ENCODE data around the gene E2F2. TPM values are rescaled to one million over a fixed set of nuclear protein-coding genes. Genes with fewer than 3 reads are reported as not detected.

The E2F2 gene
- 3.8 and 4.1 TPM in 2 replicates for total RNA-seq (2014; rRNA removed; shearing (Covaris generic))
- polyA plus RNA-seq (2015; cell fraction: cytosol; rRNA removed), result 5.6 and 6.4 TPM in 2 replicates
- 5.2 and 7.0 TPM in 2 replicates for polyA plus RNA-seq (2015; cell fraction: nucleus; rRNA removed)

DNA sequence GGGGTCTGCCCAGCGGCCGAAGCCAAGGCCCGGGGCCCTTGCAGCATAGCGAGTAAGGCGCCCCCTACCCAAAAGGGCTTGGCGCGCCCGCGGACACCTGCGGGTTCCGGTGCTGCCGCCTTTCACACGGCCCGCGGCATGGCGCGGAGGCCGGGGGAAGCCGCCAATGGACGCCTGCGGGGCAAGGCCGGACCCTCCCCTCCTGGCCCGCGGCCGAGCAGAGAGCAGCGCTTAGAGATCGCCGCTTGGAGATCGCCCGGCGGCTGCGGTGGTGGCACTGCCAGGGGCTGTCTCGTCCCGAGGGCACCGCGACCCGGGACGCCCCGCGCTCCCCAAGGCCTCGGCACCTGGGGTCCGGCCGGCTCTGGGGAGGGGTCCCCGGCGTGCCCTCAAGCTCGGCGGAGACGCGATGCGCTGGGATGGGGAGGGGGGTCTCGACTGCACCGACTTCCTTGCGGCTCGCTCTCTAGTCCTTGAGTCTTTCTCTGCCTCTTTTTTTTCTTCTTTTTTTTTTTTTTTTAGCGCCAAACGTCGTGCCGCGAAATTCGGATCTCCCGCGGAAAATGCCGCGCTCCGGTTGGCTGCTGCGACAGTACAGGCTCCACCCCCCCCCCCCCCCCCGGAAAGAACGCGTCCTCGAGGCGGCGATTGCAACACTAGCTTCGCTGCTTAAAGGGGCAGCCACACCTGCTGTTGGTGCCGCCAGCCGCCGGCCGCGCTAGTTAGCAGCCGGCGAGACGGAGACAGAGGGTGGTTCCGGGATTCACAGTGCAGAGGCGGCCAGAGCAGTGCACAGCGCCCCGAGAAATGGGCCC is at the start of gene E2F2:
TSS of gene E2F2 (minus strand) at position 487 of the 815 bp plus-strand sequence. CDS start at position 47, 440 bp downstream.
- in situ Hi-C loops (cut with HindIII; ENCODE audit: low pct_unique_long_range_greater_than_20kb, low sequenced_read_pairs), result no loop called here
- DNase-seq (ENCODE audit: low read depth, low spot score), result peak; percentile 84

GRCh38 chr1:23578997-23579363 is 47.9 kb upstream of the E2F2 start:
- no peak for DNase-seq (ENCODE audit: low read depth, low spot score)
- in situ Hi-C loops (cut with HindIII; ENCODE audit: low pct_unique_long_range_greater_than_20kb, low sequenced_read_pairs), result no loop called here

DNA sequence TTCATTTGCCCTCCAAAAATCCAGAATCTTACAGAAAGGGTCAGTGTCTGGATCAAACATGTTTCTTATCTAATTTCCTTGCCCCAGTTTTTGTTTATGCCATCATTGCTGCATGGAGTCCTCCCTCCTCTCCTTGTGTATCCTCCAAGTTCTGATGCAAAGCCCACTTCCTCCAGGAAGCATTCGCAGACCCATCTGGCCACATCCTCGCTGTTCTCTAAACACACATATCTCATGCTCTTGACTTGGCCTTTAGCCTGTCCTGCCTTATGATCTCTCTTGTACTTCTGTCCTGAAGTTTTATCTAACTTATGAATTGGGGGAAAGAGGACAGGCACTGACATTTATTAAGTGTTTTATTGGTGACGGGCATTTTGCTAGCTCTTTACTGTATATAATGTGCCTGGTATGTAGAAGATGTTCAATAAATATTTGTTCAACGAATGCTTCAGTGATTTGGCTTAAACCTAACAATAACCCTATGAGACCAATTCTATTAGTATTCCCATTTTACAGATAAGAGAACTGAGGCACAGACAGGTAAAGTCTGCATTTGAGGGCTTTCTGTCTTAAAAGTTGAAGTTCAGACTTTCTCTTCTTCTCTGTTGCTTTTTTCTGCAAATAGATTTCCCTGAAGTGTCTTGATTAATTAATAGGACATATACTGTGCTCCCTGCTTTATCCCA is 47.4 kb upstream of the E2F2 start:
- in situ Hi-C loops (cut with HindIII; ENCODE audit: low pct_unique_long_range_greater_than_20kb, low sequenced_read_pairs), result no loop called here
- DNase-seq (ENCODE audit: low read depth, low spot score), result no peak

DNA sequence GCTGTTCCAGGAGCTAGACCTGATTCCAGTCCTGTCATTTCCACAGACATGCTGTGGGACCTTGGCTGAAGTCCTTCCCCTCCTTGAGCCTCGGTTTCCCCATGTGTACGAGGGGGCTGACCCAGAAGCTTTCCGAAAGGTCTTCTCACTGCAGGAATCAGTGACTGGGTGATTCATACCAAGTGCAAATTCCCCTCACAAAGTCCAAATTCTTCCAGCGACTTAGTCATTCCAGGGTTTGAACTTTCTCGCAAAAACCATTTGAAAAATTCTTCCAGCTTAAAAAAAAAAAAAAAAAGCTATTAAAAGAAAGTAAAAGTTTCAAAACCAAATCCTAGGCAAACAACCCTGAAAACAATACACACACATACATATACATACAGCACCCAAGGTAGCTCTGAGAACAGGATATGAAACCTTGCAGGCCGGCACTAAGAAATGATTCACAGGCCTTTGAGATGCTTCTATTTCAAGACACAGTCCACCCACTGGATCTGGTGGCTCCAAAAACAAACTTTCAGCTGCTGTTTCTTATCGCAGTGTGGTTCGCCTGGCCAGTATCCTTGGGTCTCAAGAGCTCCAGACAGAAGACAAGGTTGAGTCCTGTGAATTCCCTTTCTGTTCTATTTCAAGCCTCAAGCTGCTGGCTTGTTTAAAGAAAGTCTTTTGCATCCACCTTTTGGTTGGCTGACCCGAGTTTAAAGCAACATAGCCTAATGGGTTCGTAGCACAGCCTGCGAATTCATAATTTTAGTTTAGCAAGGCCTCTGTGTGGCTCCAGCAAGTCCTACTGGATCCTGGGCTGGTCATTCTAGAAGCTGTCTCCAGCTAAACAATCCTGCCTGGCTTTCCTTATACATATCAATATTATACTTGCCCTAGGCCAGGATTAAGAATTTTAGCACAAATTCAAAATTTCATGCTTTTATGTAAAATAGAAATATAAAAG is 46.3 kb upstream of the E2F2 start:
- DNase-seq (ENCODE audit: low read depth, low spot score), result peak; percentile 49
- in situ Hi-C loops (cut with HindIII; ENCODE audit: low pct_unique_long_range_greater_than_20kb, low sequenced_read_pairs), result no loop called here

DNA sequence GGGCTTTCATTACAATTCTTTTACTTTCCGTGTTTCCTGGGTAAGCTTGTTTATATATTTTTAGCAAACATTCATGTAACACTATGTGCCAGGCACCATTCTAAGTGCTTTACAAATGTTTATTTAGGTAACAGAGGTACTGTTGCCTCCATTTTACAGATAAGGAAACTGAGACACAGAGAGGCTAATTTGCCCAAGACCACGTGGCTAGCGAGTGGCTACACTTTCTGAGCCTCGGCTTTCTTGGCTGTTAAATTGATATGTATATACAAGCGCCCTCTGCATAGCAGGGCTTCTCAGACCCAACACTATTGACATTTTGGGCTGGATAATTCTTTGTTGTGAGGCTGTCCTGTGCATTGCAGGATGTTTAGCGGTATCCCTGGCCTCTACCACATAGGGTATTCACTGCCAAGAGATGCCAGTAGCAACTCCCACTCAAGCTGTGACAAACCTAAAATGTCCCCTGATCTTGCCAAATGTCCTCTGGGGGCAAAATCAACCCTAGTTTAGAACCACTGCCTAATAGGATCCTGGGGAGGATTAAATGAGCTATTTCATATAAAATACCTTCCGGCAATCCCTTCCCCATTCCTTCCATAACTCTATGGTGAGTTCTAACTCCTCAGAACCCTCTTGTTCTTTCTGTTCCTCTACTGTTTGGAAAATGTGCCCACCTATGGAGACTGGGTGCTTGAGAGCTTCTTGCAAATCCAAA is 45.5 kb upstream of the E2F2 start:
- in situ Hi-C loops (cut with HindIII; ENCODE audit: low pct_unique_long_range_greater_than_20kb, low sequenced_read_pairs), result no loop called here
- DNase-seq (ENCODE audit: low read depth, low spot score), result no peak

DNA sequence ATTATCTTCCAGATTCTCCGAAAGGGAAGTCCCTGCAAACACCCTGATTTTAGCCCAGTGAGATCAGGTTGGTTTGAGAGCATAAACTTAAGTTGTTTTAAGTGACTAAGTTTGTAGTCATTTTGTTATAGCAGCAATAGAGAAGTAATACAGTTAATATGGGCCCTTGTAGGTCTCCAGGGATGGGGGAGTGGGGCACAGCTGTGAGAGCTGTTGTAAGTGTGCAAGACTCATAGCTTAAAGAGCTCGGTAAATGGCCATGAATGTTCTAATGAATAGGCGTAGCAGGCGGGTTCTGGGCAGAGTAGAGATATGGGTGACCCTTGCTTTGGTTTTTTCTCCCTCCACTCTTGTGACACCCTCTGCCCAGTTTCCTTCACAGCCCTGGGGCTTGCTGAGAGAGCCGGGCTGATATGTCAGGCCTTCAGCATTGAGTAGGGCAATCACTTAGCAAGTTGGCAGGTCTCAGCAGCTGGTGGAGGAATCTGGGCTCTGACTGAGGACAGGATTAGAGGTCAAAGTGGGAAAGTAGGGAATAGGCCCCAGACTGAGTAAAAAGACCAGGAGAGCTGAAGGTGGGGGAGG is 44.3 kb upstream of the E2F2 start:
- in situ Hi-C loops (cut with HindIII; ENCODE audit: low pct_unique_long_range_greater_than_20kb, low sequenced_read_pairs), result no loop called here
- no peak for DNase-seq (ENCODE audit: low read depth, low spot score)

- no peak for DNase-seq (ENCODE audit: low read depth, low spot score)
- in situ Hi-C loops (cut with HindIII; ENCODE audit: low pct_unique_long_range_greater_than_20kb, low sequenced_read_pairs), result no loop called here
Measured at GRCh38 chr1:23574265-23574754, 43.3 kb upstream of the E2F2 start.

DNA sequence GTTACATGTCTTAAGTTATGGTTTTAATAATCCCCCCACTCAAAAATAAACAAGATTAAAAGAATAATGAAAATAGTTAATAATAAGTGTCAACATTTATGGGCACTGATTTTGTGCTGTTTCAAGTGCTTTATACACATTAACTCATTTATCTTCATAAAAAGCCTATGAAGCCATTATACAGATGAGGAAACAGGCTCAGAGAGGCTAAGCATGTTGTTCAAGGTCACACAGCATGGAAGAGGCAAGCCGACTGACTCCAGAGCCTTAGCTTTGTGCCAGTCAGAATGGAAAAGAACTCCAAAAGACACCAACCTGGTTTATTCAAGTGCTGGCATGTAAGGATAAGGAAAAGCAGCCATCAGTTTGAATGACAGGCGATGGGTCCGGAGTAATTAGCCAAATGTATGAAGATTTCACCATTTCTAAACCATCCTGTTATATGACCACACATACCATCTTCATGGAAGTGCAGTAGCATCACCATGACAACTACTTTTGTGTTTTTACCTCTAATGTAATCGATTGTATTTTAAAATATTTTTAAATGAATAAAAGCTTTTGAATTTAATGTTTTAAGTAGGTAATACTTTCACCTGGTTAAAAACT is 42.6 kb upstream of the E2F2 start:
- in situ Hi-C loops (cut with HindIII; ENCODE audit: low pct_unique_long_range_greater_than_20kb, low sequenced_read_pairs), result no loop called here
- no peak for DNase-seq (ENCODE audit: low read depth, low spot score)

DNA sequence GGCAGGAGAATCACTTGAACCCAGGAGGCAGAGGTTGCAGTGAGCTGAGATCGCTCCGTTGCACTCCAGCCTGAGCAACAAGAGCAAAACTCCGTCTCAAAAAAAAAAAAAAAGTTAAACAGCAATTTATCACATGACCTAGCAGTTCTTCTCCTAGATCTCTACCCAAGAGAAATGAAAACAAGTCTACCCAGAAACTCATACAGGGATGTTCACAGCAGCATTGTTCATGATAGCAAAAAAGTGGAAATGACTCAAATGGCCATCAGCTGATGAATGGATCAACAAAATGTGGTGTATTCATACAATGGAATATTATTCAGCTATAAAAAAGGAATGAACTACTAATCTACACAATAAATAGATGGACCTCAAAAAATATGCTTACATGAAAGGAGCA is 40.4 kb upstream of the E2F2 start:
- in situ Hi-C loops (cut with HindIII; ENCODE audit: low pct_unique_long_range_greater_than_20kb, low sequenced_read_pairs), result no loop called here
- peak; percentile 23 for DNase-seq (ENCODE audit: low read depth, low spot score)

- no peak for DNase-seq (ENCODE audit: low read depth, low spot score)
- in situ Hi-C loops (cut with HindIII; ENCODE audit: low pct_unique_long_range_greater_than_20kb, low sequenced_read_pairs), result no loop called here
Measured at GRCh38 chr1:23570001-23570691, 39.1 kb upstream of the E2F2 start.

GRCh38 chr1:23568608-23569383 is 37.8 kb upstream of the E2F2 start:
- in situ Hi-C loops (cut with HindIII; ENCODE audit: low pct_unique_long_range_greater_than_20kb, low sequenced_read_pairs), result no loop called here
- DNase-seq (ENCODE audit: low read depth, low spot score), result no peak

DNA sequence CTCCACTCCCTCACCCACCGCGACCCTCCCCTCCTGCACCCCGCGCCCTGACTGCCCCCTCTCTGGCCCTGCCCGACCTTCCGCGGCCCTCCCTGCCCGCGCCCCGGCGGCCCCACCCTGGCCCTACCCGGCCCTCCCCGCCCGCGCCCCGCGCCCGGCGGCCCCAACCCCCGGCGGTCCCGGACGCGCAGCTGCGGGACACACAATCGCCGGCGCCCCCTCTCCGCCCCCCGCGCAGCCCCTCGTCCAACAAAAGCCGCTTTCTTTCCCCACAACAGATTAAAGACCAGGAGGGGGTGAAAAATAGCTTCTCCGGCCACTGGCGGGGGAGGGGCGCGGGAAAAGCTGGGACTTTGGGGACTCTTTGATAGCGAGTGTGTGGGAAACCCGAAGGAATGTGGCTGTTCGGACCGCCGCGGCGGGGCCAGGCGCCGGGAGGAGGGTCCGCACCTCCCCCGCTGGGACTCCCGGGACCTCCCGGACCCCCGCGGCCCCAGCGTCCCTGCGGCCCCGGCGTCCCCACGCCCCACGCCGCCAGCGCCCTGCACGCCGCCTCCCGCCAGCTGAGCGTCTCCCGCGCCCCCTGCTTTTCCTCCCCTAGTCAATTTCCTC is 37.1 kb upstream of the E2F2 start:
- no peak for DNase-seq (ENCODE audit: low read depth, low spot score)

GRCh38 chr1:23567629-23567995 is 36.6 kb upstream of the E2F2 start:
- no peak for DNase-seq (ENCODE audit: low read depth, low spot score)
- in situ Hi-C loops (cut with HindIII; ENCODE audit: low pct_unique_long_range_greater_than_20kb, low sequenced_read_pairs), result no loop called here

More for the DNA sequence above, 37.1 kb upstream of the E2F2 start:
- in situ Hi-C loops (cut with HindIII; ENCODE audit: low pct_unique_long_range_greater_than_20kb, low sequenced_read_pairs), result no loop called here

DNA sequence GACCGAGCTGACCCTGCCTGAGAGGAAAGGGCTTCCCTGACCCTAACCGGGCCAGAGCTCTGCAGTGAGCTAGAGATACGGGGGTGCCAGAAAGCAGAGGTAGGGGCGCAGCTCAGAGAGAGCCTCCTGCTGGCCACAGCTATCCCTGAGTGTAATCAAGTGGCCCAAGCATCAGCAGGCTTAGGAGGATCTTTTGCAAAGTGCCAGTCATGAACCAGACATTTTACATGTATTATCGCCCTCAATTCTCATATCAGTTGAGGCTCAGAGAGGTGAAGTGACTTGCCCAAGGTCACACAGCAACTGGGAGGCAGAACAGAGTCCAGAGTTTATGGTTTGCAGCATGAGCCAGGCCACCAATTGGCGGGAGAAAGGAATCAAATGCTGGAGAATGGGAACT is 35.3 kb upstream of the E2F2 start:
- in situ Hi-C loops (cut with HindIII; ENCODE audit: low pct_unique_long_range_greater_than_20kb, low sequenced_read_pairs), result no loop called here
- no peak for DNase-seq (ENCODE audit: low read depth, low spot score)

- DNase-seq (ENCODE audit: low read depth, low spot score), result no peak
- in situ Hi-C loops (cut with HindIII; ENCODE audit: low pct_unique_long_range_greater_than_20kb, low sequenced_read_pairs), result no loop called here
Measured at GRCh38 chr1:23565776-23566175, 34.7 kb upstream of the E2F2 start.

All from SK-MEL-5 (cell line).